ENCODE data around the gene FTSJ3. TPM values are rescaled to one million over a fixed set of nuclear protein-coding genes. Genes with fewer than 3 reads are reported as not detected.

Gene FTSJ3
- total and polyA plus RNA-seq, 10 of the 15 experiments (the other 5 are each of a cell fraction or from before 2014, with no cell fraction given) = 17.2 to 79.2 (median 50.4) TPM

- no peak for TF ChIP-seq E4F1 (IDR thresholded peaks at IDR 0.05; ENCODE audit: borderline replicate concordance, partially characterized antibody)
- no peak for TF ChIP-seq NR2F1 (conservative IDR thresholded peaks at IDR 0.05)
- TF ChIP-seq SREBF1 (IDR thresholded peaks at IDR 0.05; ENCODE audit: low read length) = no peak
- no peak for TF ChIP-seq HDAC6 (IDR thresholded peaks at IDR 0.05; ENCODE audit: unreplicated experiment)
- TF ChIP-seq ZNF217 (IDR thresholded peaks at IDR 0.05) = no peak
- no peak for TF ChIP-seq E2F8 (IDR thresholded peaks at IDR 0.05; ENCODE audit: low read depth, partially characterized antibody)
- TF ChIP-seq ATF2 (IDR thresholded peaks at IDR 0.05; ENCODE audit: low read length) = no peak
- 0 out of 2 replicates have a peak, but pooled peaks have one; percentile 42 for TF ChIP-seq MLLT1 (IDR thresholded peaks at IDR 0.05)
- no peak for TF ChIP-seq TAF1 (IDR thresholded peaks at IDR 0.05; ENCODE audit: borderline replicate concordance, low read depth, low read length)
- no peak for TF ChIP-seq BCLAF1 (IDR thresholded peaks at IDR 0.05)
- TF ChIP-seq SMC3 (IDR thresholded peaks at IDR 0.05; ENCODE audit: borderline replicate concordance, low read length) = peak; percentile 25; the same call in 1 of the 2 replicates
- no peak for TF ChIP-seq RAD51 (IDR thresholded peaks at IDR 0.05)
- TF ChIP-seq CEBPZ (IDR thresholded peaks at IDR 0.05; ENCODE audit: low read depth, low read length) = no peak
- TF ChIP-seq TCF7 (IDR thresholded peaks at IDR 0.05; ENCODE audit: borderline replicate concordance) = no peak
These were observed 7.1 kb upstream of the FTSJ3 start (continued) for GRCh38 chr17:63834431-63835166.
